Stimulated activated CD4-positive, alpha-beta T cell treated with anti-CD3 and anti-CD28 coated beads, Interleukin-12 subunit alpha, Interleukin-12 subunit beta, amount 100 ng/mL, for 24 hours (primary cell): Measurements from ENCODE around the gene RUFY2.
A peak's percentile ranks its signal among the peaks of the same experiment; 100 is the strongest.
"Not testable (repeated sequence)": the region's sequence is repeated elsewhere in the genome, so short reads cannot be mapped to it uniquely, and the experiment has no call there.

ENCODE experiments used
- DNase-seq, 2 experiments: peaks; one replicate each; pipeline ENCODE4 v3.0.0-alpha.2; 2020; ENCODE audit warnings: low read depth in 2 of 2

RUFY2 gene

DNA sequence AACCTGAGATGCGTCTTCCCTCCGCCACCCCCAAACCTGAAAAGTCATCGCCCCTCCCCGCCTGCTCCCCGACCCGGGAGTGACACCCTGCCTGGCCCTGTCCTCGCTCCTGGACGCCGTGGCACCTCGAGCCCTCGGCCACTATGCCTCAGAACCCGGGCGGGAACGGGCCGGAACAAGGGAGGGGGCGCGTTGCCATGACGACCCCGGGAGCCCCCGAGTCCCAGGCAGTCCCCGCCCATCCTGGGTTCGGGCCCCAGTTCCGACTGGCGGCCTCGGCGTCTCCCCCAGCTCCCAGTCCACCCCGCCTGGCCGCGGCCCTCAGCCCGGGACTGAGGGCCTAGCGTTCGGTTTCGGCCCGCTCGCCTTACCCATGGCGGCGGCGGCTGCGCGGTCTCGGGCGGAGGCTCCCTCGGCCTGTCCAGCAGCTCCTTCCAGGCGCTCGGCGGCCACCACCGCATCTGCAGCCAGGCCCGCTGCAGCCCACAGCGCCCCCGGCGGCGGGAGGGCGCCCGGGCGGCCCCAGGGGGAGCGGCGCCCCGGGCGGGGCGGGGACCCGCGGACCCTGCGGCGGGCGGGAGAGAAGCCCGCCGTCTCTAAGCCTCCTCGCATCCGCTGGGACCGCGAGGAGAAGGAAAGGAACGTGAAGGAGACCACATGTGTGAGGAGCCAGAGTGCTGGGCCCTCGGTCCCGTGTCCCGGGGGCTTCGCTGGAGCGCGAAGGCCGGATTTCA lies at the start of gene RUFY2:
TSS of gene RUFY2 (minus strand) at position 463 of the 734 bp plus-strand sequence. CDS start at position 375, 88 bp downstream.
- peak; percentile 49 to 65 for DNase-seq

DNA sequence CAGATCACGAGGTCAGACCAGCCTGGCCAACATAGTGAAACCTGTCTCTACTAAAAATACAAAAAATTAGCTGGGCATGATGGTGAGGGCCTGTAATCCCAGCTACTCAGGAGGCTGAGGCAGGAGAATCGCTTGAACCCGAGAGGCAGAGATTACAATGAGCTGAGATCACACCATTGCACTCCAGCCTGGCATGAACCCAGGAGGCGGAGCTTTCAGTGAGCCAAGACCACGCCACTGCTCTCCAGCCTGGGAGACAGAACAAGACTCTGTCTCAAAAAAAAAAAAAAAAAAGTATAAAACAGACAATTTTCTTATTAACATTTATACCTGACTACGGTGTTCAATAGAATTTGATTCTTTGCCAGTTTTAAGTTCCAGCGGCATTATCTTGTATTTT lies 42.6 kb upstream of the RUFY2 start:
- DNase-seq, result not testable (repeated sequence)

GRCh38 chr10:68446179-68446578 lies 39.1 kb upstream of the RUFY2 start:
- no peak for DNase-seq

DNA sequence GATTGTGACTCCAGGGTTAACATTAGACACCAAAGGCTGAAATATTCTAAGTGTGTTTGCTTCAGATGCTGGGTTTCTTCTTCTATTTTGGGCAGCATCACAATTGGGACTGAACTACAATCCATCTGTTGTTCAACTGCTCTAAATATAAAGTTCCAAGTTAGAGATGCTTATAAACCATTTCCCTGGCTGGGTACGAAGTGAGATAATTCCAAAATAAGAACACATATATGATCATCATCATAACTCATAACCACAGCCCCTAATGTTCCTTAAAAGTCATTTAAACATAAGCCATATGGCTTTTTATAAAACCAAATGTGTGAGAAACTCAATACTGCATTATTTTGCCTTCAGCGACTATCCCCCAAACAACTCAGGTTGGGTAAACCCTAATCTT lies 35.9 kb upstream of the RUFY2 start:
- DNase-seq, result no peak

- no peak for DNase-seq
Observed at GRCh38 chr10:68440898-68441297, 33.8 kb upstream of the RUFY2 start.

GRCh38 chr10:68435803-68436202 lies 28.7 kb upstream of the RUFY2 start:
- DNase-seq, result no peak

GRCh38 chr10:68434657-68435056 lies 27.6 kb upstream of the RUFY2 start:
- DNase-seq, result no peak

GRCh38 chr10:68428396-68429104 lies 21.5 kb upstream of the RUFY2 start:
- DNase-seq, result no peak

- DNase-seq, result no peak
Observed at GRCh38 chr10:68424454-68425014, 17.5 kb upstream of the RUFY2 start.

DNA sequence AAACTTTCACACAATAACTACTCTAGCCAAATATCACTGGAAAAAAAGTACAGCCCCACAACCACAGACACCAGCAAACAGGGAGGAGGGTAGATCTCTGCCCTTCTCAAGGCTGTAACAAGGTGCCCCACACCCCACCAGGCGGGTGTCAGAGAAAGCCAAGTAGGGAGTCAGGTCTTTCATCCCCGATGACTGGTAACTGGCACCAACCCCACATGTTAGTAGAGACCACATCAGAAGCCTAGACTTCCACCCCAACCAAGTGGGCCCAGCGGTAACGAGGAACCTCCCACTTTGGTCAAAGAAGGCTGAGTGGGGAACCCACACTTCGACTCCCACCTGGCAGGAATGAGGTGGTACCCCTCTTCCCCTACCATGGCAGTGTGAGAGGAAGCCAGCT lies 16.4 kb upstream of the RUFY2 start:
- peak in 1 of 2 experiments; percentile 5 for DNase-seq

GRCh38 chr10:68419376-68419775 lies 12.3 kb upstream of the RUFY2 start:
- DNase-seq, result no peak

- no peak for DNase-seq
Observed at GRCh38 chr10:68408898-68409518, 1.9 kb upstream of the RUFY2 start.

DNA sequence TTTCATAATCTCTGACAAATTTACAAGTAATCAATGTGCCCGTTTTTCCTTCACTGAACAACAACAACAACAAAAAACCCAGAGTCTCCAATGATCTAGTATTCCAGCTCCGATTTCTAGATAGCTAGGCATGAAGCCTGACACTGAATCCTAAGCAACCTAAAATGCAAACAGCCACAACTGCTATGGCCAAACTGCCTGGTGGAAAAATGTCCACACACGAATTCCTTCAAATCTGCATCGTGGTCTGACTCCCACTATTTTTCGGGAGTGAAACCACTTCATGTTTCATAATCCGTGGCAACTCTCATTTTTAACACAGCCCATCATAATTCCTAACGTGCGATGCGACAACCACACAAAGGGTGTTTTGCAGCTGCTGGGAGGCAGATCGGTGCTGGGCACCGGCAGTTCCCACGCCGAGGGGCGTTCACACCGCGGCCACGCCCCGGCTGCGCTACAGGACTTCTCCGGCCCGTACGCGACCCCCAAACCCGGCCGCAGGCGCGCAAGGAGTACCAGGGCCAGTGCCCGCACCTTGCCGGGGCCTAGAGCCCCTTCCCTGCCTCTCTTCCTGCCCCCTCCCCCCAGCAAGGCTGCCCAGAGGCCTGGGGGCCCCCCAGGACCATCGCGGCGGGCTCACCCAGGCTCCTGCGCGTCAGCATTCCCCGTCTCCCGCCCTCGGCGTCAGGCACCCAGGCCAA lies 814 bp downstream of the RUFY2 start:
- DNase-seq, result peak in 1 of 2 experiments; percentile 26

GRCh38 chr10:68403701-68404100 lies 3.4 kb downstream of the RUFY2 start:
- no peak for DNase-seq

DNA sequence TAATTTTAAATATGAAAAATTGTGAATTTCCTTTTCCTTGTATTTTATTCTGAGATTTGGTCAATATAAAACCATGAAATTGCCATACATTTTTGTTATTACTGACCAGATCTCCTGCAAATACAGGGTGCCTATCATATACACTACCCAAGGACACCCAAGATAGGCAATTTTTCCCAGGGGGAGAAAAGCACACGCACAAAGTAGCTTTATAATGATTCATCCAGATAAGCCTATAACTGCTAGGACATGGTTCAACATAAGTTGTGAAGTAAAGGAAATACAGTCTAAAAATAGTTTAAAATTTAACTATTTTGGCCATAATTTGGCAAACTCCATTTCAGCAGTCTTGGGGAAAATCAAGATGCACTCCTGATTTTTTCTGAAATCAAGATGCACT lies 4.8 kb downstream of the RUFY2 start:
- DNase-seq, result no peak

GRCh38 chr10:68397005-68397404 lies 10.1 kb downstream of the RUFY2 start:
- DNase-seq, result no peak

GRCh38 chr10:68385740-68386139 lies 21.3 kb downstream of the RUFY2 start:
- no peak for DNase-seq

DNA sequence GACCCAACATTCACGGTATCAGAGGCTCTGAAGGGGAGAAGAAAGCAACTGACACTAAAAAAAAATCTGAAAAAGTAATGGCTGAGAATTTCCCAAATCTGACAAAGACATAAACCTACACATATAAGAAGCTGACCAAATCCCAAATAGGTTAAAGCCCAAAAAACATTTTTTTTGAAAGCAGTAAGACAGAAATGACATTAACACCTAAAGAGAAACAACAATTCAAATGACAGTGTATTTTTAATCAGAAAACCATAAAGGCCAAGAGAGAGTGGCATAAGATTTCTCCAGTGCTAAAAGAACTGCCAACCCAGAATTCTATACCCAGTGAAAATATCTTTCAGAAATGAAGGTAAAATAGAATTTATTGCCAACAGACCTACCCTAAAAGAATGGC lies 35.5 kb downstream of the RUFY2 start:
- DNase-seq, result no peak

DNA sequence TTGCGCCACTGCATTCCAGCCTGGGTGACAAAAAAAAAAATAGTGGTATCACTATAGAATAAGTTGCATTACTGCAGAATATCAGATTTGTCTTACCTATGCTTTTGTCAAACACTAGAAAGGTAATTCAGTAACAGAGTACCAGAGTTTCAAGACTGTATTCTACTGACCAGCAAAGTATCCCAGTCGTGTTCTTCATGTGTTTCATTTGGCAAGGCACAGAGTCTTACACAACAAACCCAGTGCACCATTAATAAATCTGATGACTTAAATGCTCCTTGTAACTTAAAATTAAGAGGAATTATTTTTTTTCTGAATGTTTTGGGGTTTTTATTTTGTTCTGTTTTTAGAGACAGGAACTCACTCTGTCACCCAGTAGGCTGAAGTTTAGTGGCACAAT lies 40.0 kb downstream of the RUFY2 start:
- no peak for DNase-seq

DNA sequence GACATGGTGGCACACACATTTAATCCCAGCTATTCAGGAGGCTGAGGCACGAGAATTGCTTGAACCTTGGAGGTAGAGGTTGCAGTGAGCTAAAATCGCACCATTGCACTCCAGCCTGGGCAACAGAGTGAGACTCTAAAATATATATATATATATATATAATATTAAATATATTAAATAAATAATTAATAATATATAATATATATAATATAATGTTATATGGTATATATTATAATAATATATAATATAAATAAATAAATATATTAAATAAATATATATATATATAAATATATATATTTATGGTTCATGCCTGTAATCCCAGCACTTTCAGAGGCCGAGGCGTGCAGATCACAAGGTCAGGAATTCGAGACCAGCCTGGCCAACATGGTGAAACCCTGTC lies 40.5 kb downstream of the RUFY2 start:
- DNase-seq, result no peak

DNA sequence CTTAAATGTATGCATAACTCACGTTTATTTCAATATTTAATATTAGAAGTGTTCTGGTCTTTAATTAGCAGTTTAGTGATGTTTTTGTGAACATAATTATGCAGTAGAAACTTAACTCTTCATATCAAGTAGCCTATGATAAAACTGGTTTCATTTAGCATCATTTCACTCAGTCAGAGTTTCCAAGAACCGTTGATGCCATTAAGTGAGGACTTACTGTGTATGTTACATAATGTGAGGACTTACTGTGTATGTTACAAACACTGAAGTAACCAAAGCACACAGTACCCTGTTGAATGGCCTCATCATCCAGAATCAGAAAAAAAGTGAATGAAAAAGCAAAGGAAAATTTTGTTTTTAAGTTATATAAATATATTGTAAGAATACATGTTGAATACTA lies 41.5 kb downstream of the RUFY2 start:
- DNase-seq, result no peak
